Neural cell (in vitro differentiated cells): ENCODE measurements around the gene APLF. TPM values are rescaled to one million over a fixed set of nuclear protein-coding genes. Genes with fewer than 3 reads are reported as not detected.
"Not testable (repeated sequence)": the region's sequence is repeated elsewhere in the genome, so short reads cannot be mapped to it uniquely, and the experiment has no call there.

Source experiments
- H2AFZ ChIP-seq: fragments of 200-600, 300-800 bp; sonication (generic), shearing (Covaris generic); 2 replicates; pipeline ENCODE4 v1.6.0; 2014; ENCODE audit warnings: low read depth, mild to moderate bottlenecking, antibody characterized with exemption, low read length, moderate library complexity
- H3F3A ChIP-seq: fragments of 200-600 bp; shearing (Covaris generic); 2 replicates; pipeline ENCODE4 v1.6.1; 2016; ENCODE audit warnings: mild to moderate bottlenecking, moderate library complexity, mixed read lengths, antibody characterized with exemption, low read length; ENCODE audit not compliant: insufficient read depth, poor library complexity, severe bottlenecking
- H3K27ac ChIP-seq: fragments of 200-600, 300-800 bp; sonication (generic), shearing (Covaris generic); 2 replicates; pipeline ENCODE4 v1.5.1; 2014; ENCODE audit warnings: mild to moderate bottlenecking, low read length, moderate library complexity
- H3K27me3 ChIP-seq: fragments of 300-800, 200-600 bp; sonication (generic), shearing (Covaris generic); 2 replicates; pipeline ENCODE4 v1.6.0; 2014; ENCODE audit warnings: mild to moderate bottlenecking, low read depth, low read length, moderate library complexity; ENCODE audit not compliant: insufficient read depth
- H3K36me3 ChIP-seq: fragments of 300-800, 200-600 bp; sonication (generic), shearing (Covaris generic); 2 replicates; pipeline ENCODE4 v1.5.1; 2014; ENCODE audit warnings: mild to moderate bottlenecking, antibody characterized with exemption, low read length, moderate library complexity; ENCODE audit not compliant: insufficient read depth
- H3K4me2 ChIP-seq: fragments of 300-800, 200-600 bp; sonication (generic), shearing (Covaris generic); 2 replicates; pipeline ENCODE4 v1.6.0; 2014; ENCODE audit warnings: mild to moderate bottlenecking, low read length
- H3K4me3 ChIP-seq: fragments of 300-800, 200-600 bp; sonication (generic), shearing (Covaris generic); 2 replicates; pipeline ENCODE4 v1.5.1; 2014; ENCODE audit warnings: mild to moderate bottlenecking, low read length, moderate library complexity
- H3K79me2 ChIP-seq: fragments of 200-600 bp; shearing (Covaris generic); replicated peaks from 2 replicates; pipeline ENCODE4 v1.6.0; 2014; ENCODE audit warnings: mild to moderate bottlenecking, low read length, moderate library complexity; ENCODE audit not compliant: insufficient read depth
- H3K9ac ChIP-seq: fragments of 300-800, 200-600 bp; sonication (generic), shearing (Covaris generic); 2 replicates; pipeline ENCODE4 v1.6.1; 2016; ENCODE audit warnings: mild to moderate bottlenecking, low read length, mixed read lengths
- H3K9me2 ChIP-seq: fragments of 200-600 bp; shearing (Covaris generic); 2 replicates; pipeline ENCODE4 v1.6.1; 2016; ENCODE audit warnings: mild to moderate bottlenecking, low read length, mixed read lengths; ENCODE audit not compliant: insufficient read depth
- H3K9me3 ChIP-seq: fragments of 200-600, 300-800 bp; sonication (generic), shearing (Covaris generic); 2 replicates; pipeline ENCODE4 v1.6.1; 2016; ENCODE audit warnings: mild to moderate bottlenecking, mixed run types, low read length, moderate library complexity, mixed read lengths
- H4K20me1 ChIP-seq: fragments of 200-600 bp; shearing (Covaris generic); 2 replicates; pipeline ENCODE4 v1.6.1; 2016; ENCODE audit warnings: mild to moderate bottlenecking, mixed run types; ENCODE audit not compliant: insufficient read depth
- CTCF ChIP-seq: fragments of 450-650 bp; IDR thresholded peaks from 2 replicates; pipeline ENCODE4 v1.5.1; 2014; ENCODE audit warnings: antibody characterized with exemption, mild to moderate bottlenecking, moderate library complexity; ENCODE audit not compliant: poor library complexity, severe bottlenecking
- EP300 ChIP-seq: fragments of 450-650 bp; conservative IDR thresholded peaks from 2 replicates; pipeline ENCODE4 v1.6.1; 2014; ENCODE audit warnings: antibody characterized with exemption, mild to moderate bottlenecking, moderate library complexity; ENCODE audit not compliant: poor library complexity, severe bottlenecking
- EZH2 ChIP-seq: fragments of 200-600, 300-800 bp; shearing (Covaris generic), sonication (generic); IDR thresholded peaks from 2 replicates; pipeline ENCODE4 v1.6.1; 2014; ENCODE audit warnings: antibody characterized with exemption, low read length, borderline replicate concordance, mild to moderate bottlenecking; ENCODE audit not compliant: insufficient read depth, poor library complexity, severe bottlenecking
- MXI1 ChIP-seq: fragments of 450-650 bp; conservative IDR thresholded peaks from 2 replicates; pipeline ENCODE4 v1.6.1; 2014; ENCODE audit warnings: antibody characterized with exemption, mild to moderate bottlenecking; ENCODE audit not compliant: poor library complexity, severe bottlenecking
- POLR2AphosphoS5 ChIP-seq: IDR thresholded peaks from 2 replicates; pipeline ENCODE4 v1.6.1; 2012
- RAD21 ChIP-seq: fragments of 450-650 bp; conservative IDR thresholded peaks from 2 replicates; pipeline ENCODE4 v1.6.1; 2014; ENCODE audit warnings: antibody characterized with exemption, mild to moderate bottlenecking, moderate library complexity
- REST ChIP-seq: IDR thresholded peaks from 2 replicates; pipeline ENCODE4 v1.6.1; 2012; ENCODE audit warnings: borderline replicate concordance
- SMC3 ChIP-seq: fragments of 450-650 bp; conservative IDR thresholded peaks from 2 replicates; pipeline ENCODE4 v1.6.1; 2014; ENCODE audit warnings: antibody characterized with exemption, mild to moderate bottlenecking, moderate library complexity; ENCODE audit not compliant: poor library complexity
- TAF1 ChIP-seq: IDR thresholded peaks from 2 replicates; pipeline ENCODE4 v1.6.1; 2012; ENCODE audit warnings: low read depth
- polyA plus RNA-seq: library from polyadenylated mRNA; depleted of rRNA; stranded (reverse); fragments of >200 nt; gene quantifications from 2 replicates; pipeline ENCODE4 v1.2.3, GENCODE V29; 2014

Gene APLF
- polyA plus RNA-seq, 1 donor from 2014 or later, result 0.45 TPM

- Histone ChIP-seq H3K36me3 (no peaks in the 10 kb centered on the region), H4K20me1 (no peaks in the 10 kb centered on the region), H3K27ac (no peak overlapping the region), H3K79me2 (no peaks in the 10 kb centered on the region), H3F3A (no peaks in the 10 kb centered on the region), H3K27me3 (no peaks in the 10 kb centered on the region), H3K4me3 (no peak overlapping the region), H3K9me2 (no peaks in the 10 kb centered on the region), H2AFZ (no peak overlapping the region), H3K9ac (no peak overlapping the region), H3K9me3 (no peaks in the 10 kb centered on the region), H3K4me2 (no peak overlapping the region)
- no peak for TF ChIP-seq SMC3
- TF ChIP-seq MXI1, result no peak
- TF ChIP-seq EP300, result no peak
- TF ChIP-seq POLR2AphosphoS5, result no peak
- no peak for TF ChIP-seq CTCF
- TF ChIP-seq TAF1, result no peak
- TF ChIP-seq REST, result no peak
- TF ChIP-seq EZH2, result no peak
- TF ChIP-seq RAD21, result no peak
Observed at GRCh38 chr2:68569604-68570003, 102.2 kb downstream of the APLF start.

- H3K27ac ChIP-seq, H3K9me2 ChIP-seq, H3K4me3 ChIP-seq, H3K79me2 ChIP-seq, H4K20me1 ChIP-seq, H3K4me2 ChIP-seq, H3K9ac ChIP-seq, H3F3A ChIP-seq, H3K27me3 ChIP-seq, H2AFZ ChIP-seq, H3K9me3 ChIP-seq, H3K36me3 ChIP-seq: not testable (repeated sequence)
Observed at GRCh38 chr2:68570434-68570833, 103.0 kb downstream of the APLF start.

GRCh38 chr2:68574202-68574791, 106.9 kb downstream of the APLF start:
- H4K20me1 ChIP-seq, result no peaks in the 10 kb centered on the region
- no peaks in the 10 kb centered on the region for H3K27me3 ChIP-seq
- H3F3A ChIP-seq, result no peaks in the 10 kb centered on the region
- no peaks in the 10 kb centered on the region for H3K79me2 ChIP-seq
- H3K27ac ChIP-seq, result no peak overlapping the region
- no peak overlapping the region for H3K4me2 ChIP-seq
- no peak overlapping the region for H2AFZ ChIP-seq
- no peaks in the 10 kb centered on the region for H3K36me3 ChIP-seq
- no peak for TF ChIP-seq SMC3
- TF ChIP-seq CTCF, result no peak
- no peak for TF ChIP-seq TAF1
- TF ChIP-seq MXI1, result no peak
- TF ChIP-seq EZH2, result no peak
- H3K9me2 ChIP-seq, result no peaks in the 10 kb centered on the region
- no peak overlapping the region for H3K4me3 ChIP-seq
- no peaks in the 10 kb centered on the region for H3K9me3 ChIP-seq
- H3K9ac ChIP-seq, result no peak overlapping the region
